Testis (tissue), 3 donors: ENCODE results near the gene SFXN2. TPM values are rescaled to one million over a fixed set of nuclear protein-coding genes. Genes with fewer than 3 reads are reported as not detected.

Source experiments
- DNase-seq: peaks from one replicate; pipeline ENCODE4 v3.0.0-alpha.2; 2019
- H3K27ac ChIP-seq, 2 donors: fragments of 200-600 bp; sonication (generic); one replicate each; pipeline ENCODE4 v1.5.1; 2019
- H3K27me3 ChIP-seq: fragments of 200-600 bp; sonication (generic); one replicate; pipeline ENCODE4 v1.5.1; 2019
- H3K36me3 ChIP-seq: fragments of 200-600 bp; sonication (generic); one replicate; pipeline ENCODE4 v1.5.1; 2017; ENCODE audit warnings: low read depth; ENCODE audit errors: missing control alignments
- H3K4me1 ChIP-seq: fragments of 200-600 bp; sonication (generic); one replicate; pipeline ENCODE4 v1.5.1; 2019
- H3K4me3 ChIP-seq, 2 donors: fragments of 200-600 bp; sonication (generic); one replicate each; pipeline ENCODE4 v1.5.1; 2017 to 2019
- H3K9me3 ChIP-seq: fragments of 200-600 bp; sonication (generic); one replicate; pipeline ENCODE4 v1.5.1; 2017
- CTCF ChIP-seq, 3 experiments: fragments of 450-650 bp in 2 of 3; fragments of 200-600 bp in 1 of 3; sonication (generic) in 1 of 3; IDR thresholded peaks; one replicate each; pipeline ENCODE4 v1.5.1; 2016 to 2019; ENCODE audit warnings: antibody characterized with exemption in 3 of 3, mild to moderate bottlenecking in 2 of 3, moderate library complexity in 1 of 3
- POLR2A ChIP-seq: fragments of 450-650 bp; IDR thresholded peaks from one replicate; pipeline ENCODE4 v1.6.1; 2017; ENCODE audit warnings: antibody characterized with exemption, mild to moderate bottlenecking, moderate library complexity
- WGBS, 2 donors: methylation state at CpG; one replicate each; pipeline ENCODE4 v1.1.5; 2018; 5-methylcytosine and 5-hydroxymethylcytosine counted together
- intact Hi-C: fragments of 100-400 bp; cut with DNase I; formaldehyde crosslinking; loops from one replicate; pipeline ENCODE4 v1.15.1; 2023; ENCODE audit warnings: low total_unique reads
- polyA plus RNA-seq: library from polyadenylated mRNA; stranded (reverse); fragments of 350-450 nt; fragmentation: Illumina TruSeq; extraction: RNeasy Lipid Tissue Mini Kit (QIAGEN cat#74804); gene quantifications from one replicate; pipeline ENCODE4 v1.2.3, GENCODE V29; 2014; ENCODE audit warnings: low read depth, low replicate concordance; ENCODE audit not compliant: insufficient read depth
- total RNA-seq, 2 donors: library from RNA; depleted of rRNA; stranded (reverse); fragments of >200 nt; gene quantifications; one replicate each; pipeline ENCODE4 v1.2.3, GENCODE V29; 2016

The SFXN2 gene
- total and polyA plus RNA-seq, 3 donors from 2014 or later = 4.4 to 9.8 (median 5.6) TPM

GRCh38 chr10:102770108-102770482, 55.7 kb downstream of the SFXN2 start:
- no peaks in the 10 kb centered on the region for H3K27me3 ChIP-seq
- no peaks in the 10 kb centered on the region for H3K9me3 ChIP-seq
- TF ChIP-seq CTCF (IDR thresholded peaks at IDR 0.05) (no peak), POLR2A (no peak)
- DNase-seq = no peak
- intact Hi-C loops = no loop called here
- no peak overlapping the region for H3K4me3 ChIP-seq
- peak overlapping the region; percentile 70 to 82 for H3K27ac ChIP-seq
- H3K36me3 ChIP-seq = no peaks in the 10 kb centered on the region
- peaks cover 67% of the 10 kb centered on the region for H3K4me1 ChIP-seq
- WGBS, 2 donors = 56 to 83% methylated on average over 3 of the region's 3 CpGs

DNA sequence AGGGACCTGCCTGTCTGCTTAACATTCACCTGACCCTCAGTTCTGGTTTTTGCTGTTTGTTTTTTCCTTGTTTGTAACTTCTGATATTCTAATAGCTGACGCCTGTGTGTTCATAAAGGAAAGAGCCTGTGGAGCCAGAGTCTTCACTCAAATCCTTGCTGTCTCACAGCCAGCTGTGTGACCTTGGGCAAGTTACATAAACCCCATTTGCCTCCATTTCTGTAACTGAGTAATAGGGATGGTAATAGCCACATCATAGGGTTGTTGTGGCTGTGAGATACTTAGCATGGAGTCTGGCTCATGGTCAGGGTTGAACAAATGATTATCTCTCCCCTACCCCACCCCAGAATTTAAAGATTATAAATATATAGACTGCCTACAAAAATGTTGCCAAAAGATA, 56.4 kb downstream of the SFXN2 start:
- intact Hi-C loops = no loop called here
- Histone ChIP-seq H3K9me3 (no peaks in the 10 kb centered on the region), H3K4me1 (peaks cover 72% of the 10 kb centered on the region), H3K4me3 (no peak overlapping the region), H3K36me3 (no peaks in the 10 kb centered on the region), H3K27ac (peak overlapping the region; percentile 70 to 82), H3K27me3 (no peaks in the 10 kb centered on the region)
- 35 to 58% methylated on average over 1 of the region's 1 CpG for WGBS, 2 donors
- DNase-seq = peak; percentile 68
- no peak for TF ChIP-seq CTCF (IDR thresholded peaks at IDR 0.05)
- TF ChIP-seq POLR2A = no peak

- Histone ChIP-seq H3K27me3 (no peaks in the 10 kb centered on the region), H3K27ac (peak overlapping the region; percentile 93), H3K4me3 (no peak overlapping the region), H3K4me1 (peaks cover 83% of the 10 kb centered on the region), H3K36me3 (no peaks in the 10 kb centered on the region), H3K9me3 (no peaks in the 10 kb centered on the region)
- WGBS, 2 donors = 38 to 41% methylated on average over 1 of the region's 1 CpG
- intact Hi-C loops = no loop called here
- DNase-seq = no peak
- TF ChIP-seq CTCF (IDR thresholded peaks at IDR 0.05) (no peak), POLR2A (no peak)
Measured at GRCh38 chr10:102773320-102773719, 58.9 kb downstream of the SFXN2 start.

DNA sequence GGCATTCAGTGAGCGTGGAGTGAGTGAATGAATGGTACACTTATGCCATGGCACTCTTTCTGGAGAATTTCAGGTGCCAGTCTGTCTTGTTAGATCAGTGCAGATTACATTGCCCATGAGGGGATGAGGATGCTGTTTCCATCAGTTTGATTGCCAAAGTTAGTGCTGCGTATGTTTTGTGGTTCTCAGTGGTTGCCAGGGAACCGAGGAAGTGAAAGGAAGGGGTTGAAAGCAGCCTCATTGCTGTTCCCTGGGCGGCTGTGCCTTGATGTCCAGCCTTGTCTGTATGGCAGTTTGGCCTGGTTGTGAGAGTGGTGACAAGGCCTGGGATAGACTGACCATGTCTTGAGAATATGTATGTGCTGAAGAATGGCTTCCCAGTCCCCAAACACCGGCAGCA, 59.5 kb downstream of the SFXN2 start:
- WGBS, 2 donors = 74 to 89% methylated on average over 5 of the region's 5 CpGs
- no peak overlapping the region for H3K4me3 ChIP-seq
- TF ChIP-seq CTCF (IDR thresholded peaks at IDR 0.05) (no peak), POLR2A (no peak)
- DNase-seq = no peak
- no peaks in the 10 kb centered on the region for H3K27me3 ChIP-seq
- peaks cover 90% of the 10 kb centered on the region for H3K4me1 ChIP-seq
- H3K27ac ChIP-seq = peak overlapping the region; percentile 93
- no peaks in the 10 kb centered on the region for H3K9me3 ChIP-seq
- intact Hi-C loops = no loop called here
- no peaks in the 10 kb centered on the region for H3K36me3 ChIP-seq

- peak; percentile 79 for DNase-seq
- peaks cover 88% of the 10 kb centered on the region for H3K4me1 ChIP-seq
- intact Hi-C loops = no loop called here
- 31 to 32% methylated on average over 16 of the region's 16 CpGs for whole genome bisulfite sequencing, 2 donors
- H3K9me3 ChIP-seq = no peaks in the 10 kb centered on the region
- no peaks in the 10 kb centered on the region for H3K36me3 ChIP-seq
- peak overlapping the region in 1 of 2 donors; percentile 43 for H3K4me3 ChIP-seq
- TF ChIP-seq CTCF (IDR thresholded peaks at IDR 0.05) (no peak), POLR2A (no peak)
- H3K27ac ChIP-seq = peak overlapping the region; percentile 93
- H3K27me3 ChIP-seq = no peaks in the 10 kb centered on the region
Measured at GRCh38 chr10:102775201-102775934, 60.9 kb downstream of the SFXN2 start.
